ENCODE results near the gene GPR18. TPM values are rescaled to one million over a fixed set of nuclear protein-coding genes. Genes with fewer than 3 reads are reported as not detected.
A peak's percentile ranks its signal among the peaks of the same experiment; 100 is the strongest.

The GPR18 gene
- total RNA-seq, 3 donors from 2014 or later = 3.3 to 4.0 (median 3.9) TPM

DNA sequence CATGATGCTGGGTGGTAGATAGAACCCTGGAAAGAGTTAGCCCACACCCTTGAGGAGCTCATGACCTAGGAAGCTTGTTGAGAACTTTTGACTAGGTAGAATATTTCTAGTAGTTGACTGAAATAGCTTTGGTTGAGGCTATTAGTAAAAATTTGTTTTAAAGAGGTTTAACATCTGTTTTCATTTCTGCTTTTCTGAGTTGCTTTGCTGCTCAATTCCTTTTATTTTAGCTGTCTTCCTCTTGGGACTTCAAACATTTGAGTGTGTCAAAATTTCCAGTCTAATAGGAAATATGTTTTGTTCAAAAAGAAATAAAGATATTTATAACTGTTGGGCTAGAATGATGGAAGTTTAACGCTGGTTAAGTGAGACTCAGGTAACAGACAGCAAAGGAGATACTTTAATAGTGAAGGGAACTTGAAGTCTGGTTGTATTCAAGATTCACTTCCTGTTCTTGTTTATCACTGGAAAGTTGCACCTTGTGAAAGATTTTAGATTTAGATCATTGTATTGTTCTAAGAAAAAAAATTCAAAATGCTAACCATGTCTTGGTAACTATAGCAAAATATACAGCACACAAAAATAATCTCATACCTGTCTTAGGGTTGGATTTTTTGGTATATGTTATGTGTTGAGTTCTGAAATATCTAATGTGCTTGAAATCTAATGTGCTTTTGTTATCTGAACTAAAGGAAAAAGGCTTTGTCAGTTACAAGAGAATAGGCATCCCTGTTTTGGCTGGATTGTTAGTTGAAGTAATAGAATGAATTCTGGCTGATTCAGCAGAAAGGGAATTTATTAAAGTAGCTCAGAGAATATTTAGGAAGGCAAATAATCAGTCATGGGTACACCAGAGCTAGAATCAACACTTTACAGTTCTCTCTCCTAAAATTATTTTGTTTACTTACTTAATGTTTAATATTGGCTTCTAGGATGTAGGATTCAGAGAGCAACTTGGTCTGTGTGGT lies 24.4 kb upstream of the GPR18 start:
- no peak for DNase-seq
- Mint-ChIP-seq H3K9me3 (no peaks in the 10 kb centered on the region), H3K4me3 (peak overlapping the region; percentile 51), H3K27me3 (ENCODE audit: low read depth) (no peaks in the 10 kb centered on the region), H3K36me3 (ENCODE audit: insufficient read depth) (peaks cover 24% of the 10 kb centered on the region), H3K4me1 (ENCODE audit: low read depth) (peaks cover 93% of the 10 kb centered on the region)
- peak in 1 of 2 donors; percentile 12 for ATAC-seq

DNA sequence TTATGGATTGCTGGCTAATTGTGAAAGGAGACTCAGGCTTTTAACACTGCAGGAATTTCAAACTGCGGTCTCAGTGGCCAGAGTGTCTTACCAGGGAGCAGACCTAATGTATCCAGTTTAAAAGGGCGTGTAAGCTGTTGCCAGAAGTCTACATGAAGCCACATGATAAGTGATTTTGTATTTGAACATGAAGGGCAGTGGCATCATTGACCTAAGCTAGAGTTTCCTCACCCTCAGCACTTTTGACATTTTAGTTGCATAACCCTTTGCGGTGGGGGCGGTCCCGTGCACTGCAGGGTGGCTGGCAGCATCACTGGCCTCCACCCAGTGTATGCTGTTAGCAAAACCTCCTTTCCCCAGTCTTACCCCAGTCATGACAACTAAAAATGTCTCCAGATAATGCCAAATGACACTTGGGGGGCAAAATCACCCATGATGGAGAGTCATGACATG lies 23.7 kb upstream of the GPR18 start:
- Mint-ChIP-seq H3K4me1 (ENCODE audit: low read depth) (peaks cover 91% of the 10 kb centered on the region), H3K9me3 (no peaks in the 10 kb centered on the region), H3K27me3 (ENCODE audit: low read depth) (no peaks in the 10 kb centered on the region), H3K36me3 (ENCODE audit: insufficient read depth) (peaks cover 20% of the 10 kb centered on the region), H3K4me3 (no peak overlapping the region)
- ATAC-seq (peak; percentile 67 to 69), DNase-seq (peak; percentile 54)

DNA sequence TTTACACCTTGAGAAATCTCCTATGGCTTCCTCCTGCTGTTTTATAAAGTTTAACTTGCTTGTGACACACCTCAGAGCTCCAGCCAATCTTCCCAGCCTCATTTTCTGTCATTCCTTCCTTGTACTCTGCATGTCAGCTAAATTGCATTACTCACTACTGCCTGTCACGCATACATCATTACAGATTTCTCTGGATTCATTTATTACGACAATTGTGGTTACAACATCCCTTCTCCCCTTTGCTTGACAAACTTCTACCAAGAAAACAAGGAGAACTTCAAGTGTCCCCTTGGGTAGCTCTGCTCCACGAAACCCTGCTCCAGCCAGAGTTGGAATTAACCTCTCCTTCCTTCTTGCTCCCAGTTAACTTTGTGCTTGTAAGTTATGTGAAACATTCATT lies 22.0 kb upstream of the GPR18 start:
- no peak for ATAC-seq
- H3K36me3 Mint-ChIP-seq (ENCODE audit: insufficient read depth) = peaks cover 24% of the 10 kb centered on the region
- H3K27me3 Mint-ChIP-seq (ENCODE audit: low read depth) = no peaks in the 10 kb centered on the region
- DNase-seq = no peak
- H3K9me3 Mint-ChIP-seq = no peaks in the 10 kb centered on the region
- peaks cover 91% of the 10 kb centered on the region for H3K4me1 Mint-ChIP-seq (ENCODE audit: low read depth)
- H3K4me3 Mint-ChIP-seq = no peak overlapping the region

DNA sequence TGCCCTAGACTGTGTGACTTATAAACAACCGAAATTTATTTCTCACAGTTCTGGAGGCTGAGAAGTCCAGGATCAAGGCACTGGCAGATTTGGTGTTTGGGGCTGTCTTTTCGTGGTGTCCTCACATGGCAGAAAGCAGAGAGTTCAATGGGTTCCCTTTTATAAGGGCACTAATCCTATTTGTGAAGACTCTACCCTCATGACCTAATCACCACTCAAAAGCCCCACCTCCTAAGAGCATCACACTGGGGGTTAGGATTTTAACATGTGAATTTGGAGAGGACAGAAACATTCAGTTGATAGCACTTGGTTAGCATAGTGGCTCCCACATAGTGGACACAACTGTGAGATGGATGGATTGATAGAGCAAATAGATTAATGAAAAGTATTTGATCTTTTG lies 21.5 kb upstream of the GPR18 start:
- ATAC-seq (no peak), DNase-seq (no peak)
- Mint-ChIP-seq H3K4me3 (no peak overlapping the region), H3K4me1 (ENCODE audit: low read depth) (peaks cover 93% of the 10 kb centered on the region), H3K9me3 (no peaks in the 10 kb centered on the region), H3K27me3 (ENCODE audit: low read depth) (no peaks in the 10 kb centered on the region), H3K36me3 (ENCODE audit: insufficient read depth) (peaks cover 28% of the 10 kb centered on the region)

DNA sequence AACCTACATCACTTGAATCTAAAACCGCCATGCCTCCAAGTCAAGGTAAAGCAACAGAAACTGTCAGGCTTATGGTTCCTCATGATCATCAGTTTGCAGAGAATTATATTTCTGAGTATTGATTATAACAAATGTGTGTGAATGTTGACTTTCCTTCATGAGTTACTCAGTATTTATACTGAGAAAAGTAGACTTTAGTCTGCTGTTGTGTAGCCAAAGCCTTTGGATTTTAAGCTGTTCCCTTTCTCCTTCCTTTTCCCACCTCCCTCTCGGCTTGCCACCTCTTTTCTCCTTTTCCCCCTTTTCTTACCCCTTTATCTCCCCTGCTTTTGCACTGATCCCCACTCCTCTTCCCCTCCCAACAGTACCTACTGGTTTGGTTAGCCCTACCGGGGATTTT lies 20.7 kb upstream of the GPR18 start:
- peaks cover 92% of the 10 kb centered on the region for H3K4me1 Mint-ChIP-seq (ENCODE audit: low read depth)
- ATAC-seq = no peak
- no peak for DNase-seq
- no peaks in the 10 kb centered on the region for H3K9me3 Mint-ChIP-seq
- H3K27me3 Mint-ChIP-seq (ENCODE audit: low read depth) = no peaks in the 10 kb centered on the region
- no peak overlapping the region for H3K4me3 Mint-ChIP-seq
- peaks cover 27% of the 10 kb centered on the region for H3K36me3 Mint-ChIP-seq (ENCODE audit: insufficient read depth)

DNA sequence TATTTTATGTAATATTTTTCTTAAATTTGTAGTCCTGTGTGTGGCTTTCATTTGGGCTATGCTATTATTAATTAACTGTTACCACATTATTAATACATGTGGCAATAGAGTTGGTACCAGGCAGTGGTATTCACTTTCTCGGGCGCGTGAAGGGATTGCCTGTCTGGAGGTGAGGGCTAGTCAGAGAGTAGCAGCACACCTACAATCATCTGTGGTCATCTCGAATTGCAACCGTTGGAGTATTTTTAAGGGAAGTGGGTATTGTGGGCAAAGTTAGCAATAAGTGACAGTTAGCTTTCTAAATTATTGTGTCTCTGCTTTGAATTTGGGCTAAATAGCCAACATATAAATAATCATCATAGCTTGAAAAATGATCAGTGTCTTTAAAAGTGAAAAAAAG lies 20.0 kb upstream of the GPR18 start:
- Mint-ChIP-seq H3K27me3 (ENCODE audit: low read depth) (no peaks in the 10 kb centered on the region), H3K4me3 (no peak overlapping the region), H3K4me1 (ENCODE audit: low read depth) (peaks cover 92% of the 10 kb centered on the region), H3K9me3 (no peaks in the 10 kb centered on the region), H3K36me3 (ENCODE audit: insufficient read depth) (peaks cover 27% of the 10 kb centered on the region)
- ATAC-seq = no peak
- no peak for DNase-seq

DNA sequence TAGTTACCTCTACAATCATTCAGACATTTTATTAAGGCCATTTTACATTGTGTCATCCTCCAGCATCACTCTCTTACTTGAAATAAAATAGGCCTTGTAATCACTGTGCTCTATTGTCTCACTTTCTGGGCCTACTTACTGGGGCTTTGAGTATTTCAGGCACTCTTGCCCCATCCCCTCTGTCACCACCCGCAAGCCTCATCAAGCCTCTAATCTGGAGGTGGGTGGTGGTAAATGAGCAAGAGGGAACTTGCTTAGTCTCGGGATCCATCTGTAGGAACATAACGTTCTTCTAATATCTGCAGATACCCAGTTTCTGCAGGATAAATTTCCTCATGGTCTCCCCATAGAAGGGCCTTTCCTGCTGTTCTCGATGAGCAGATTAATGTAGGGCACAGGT lies 19.4 kb upstream of the GPR18 start:
- H3K9me3 Mint-ChIP-seq = no peaks in the 10 kb centered on the region
- DNase-seq = no peak
- no peak for ATAC-seq
- H3K4me3 Mint-ChIP-seq = no peak overlapping the region
- no peaks in the 10 kb centered on the region for H3K27me3 Mint-ChIP-seq (ENCODE audit: low read depth)
- peaks cover 91% of the 10 kb centered on the region for H3K4me1 Mint-ChIP-seq (ENCODE audit: low read depth)
- peaks cover 28% of the 10 kb centered on the region for H3K36me3 Mint-ChIP-seq (ENCODE audit: insufficient read depth)

DNA sequence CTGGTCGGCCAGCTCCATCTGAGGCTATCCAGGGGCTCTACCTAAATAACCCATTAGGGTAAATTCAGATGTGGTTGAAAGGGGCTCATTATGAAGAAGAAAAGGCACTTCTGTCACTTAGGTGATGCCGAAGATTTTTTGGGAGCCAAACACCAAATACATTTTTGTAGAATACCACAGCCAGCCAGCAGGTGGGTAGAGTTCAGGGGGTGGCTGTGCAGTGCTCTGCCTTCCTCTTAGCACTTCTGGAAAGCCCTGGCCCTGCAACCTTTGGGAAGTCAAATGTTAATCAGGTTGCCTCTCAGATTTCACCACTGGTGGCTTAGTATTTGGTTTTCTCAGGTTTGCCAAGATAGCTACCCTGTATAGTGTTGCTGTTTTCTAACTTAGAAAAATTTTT lies 18.5 kb upstream of the GPR18 start:
- no peaks in the 10 kb centered on the region for H3K9me3 Mint-ChIP-seq
- peaks cover 90% of the 10 kb centered on the region for H3K4me1 Mint-ChIP-seq (ENCODE audit: low read depth)
- H3K4me3 Mint-ChIP-seq = no peak overlapping the region
- no peaks in the 10 kb centered on the region for H3K27me3 Mint-ChIP-seq (ENCODE audit: low read depth)
- DNase-seq (no peak), ATAC-seq (no peak)
- H3K36me3 Mint-ChIP-seq (ENCODE audit: insufficient read depth) = peaks cover 31% of the 10 kb centered on the region

DNA sequence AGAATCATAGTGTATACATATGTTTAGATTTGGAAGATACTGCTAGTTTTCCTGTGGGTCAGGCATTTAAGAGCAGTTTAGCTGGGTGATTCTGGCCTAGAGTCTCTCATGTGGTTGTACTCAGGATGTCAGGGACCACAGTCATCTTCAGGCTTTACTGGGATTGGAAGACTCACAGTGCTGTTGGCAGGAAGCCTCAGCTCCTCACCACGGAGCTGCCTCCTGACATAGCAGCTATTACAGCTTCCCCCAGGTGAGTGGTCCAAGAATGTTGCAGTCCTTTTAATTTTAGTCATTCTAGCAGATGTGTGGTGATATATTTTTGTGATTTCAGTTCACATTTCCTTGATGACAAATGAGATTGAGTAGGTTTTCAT lies 16.9 kb upstream of the GPR18 start:
- Mint-ChIP-seq H3K36me3 (ENCODE audit: insufficient read depth) (peaks cover 23% of the 10 kb centered on the region), H3K4me1 (ENCODE audit: low read depth) (peaks cover 92% of the 10 kb centered on the region), H3K4me3 (no peak overlapping the region), H3K27me3 (ENCODE audit: low read depth) (no peaks in the 10 kb centered on the region), H3K9me3 (no peaks in the 10 kb centered on the region)
- DNase-seq = peak; percentile 23
- ATAC-seq = peak; percentile 76 to 81

DNA sequence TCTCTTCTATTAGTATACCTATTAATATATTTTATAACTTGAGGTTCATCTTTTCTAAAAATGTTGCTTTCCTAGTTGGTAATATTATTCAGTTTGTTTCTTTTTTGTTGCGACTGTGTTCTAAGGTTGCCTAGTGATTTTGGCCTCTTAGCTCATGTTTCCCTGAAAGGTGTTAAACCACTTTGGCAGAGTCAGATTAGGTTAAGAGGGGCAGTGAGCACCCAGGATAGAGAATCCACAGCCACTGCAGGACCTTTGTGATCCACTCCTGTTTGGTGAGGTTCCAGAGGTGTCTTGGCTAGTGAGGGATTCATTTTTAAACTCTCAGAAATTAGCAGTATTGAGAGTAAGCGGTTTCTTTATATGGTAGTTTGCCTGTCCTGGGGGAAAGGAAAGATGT lies 14.9 kb upstream of the GPR18 start:
- ATAC-seq (peak; percentile 26 to 27), DNase-seq (no peak)
- no peaks in the 10 kb centered on the region for H3K27me3 Mint-ChIP-seq (ENCODE audit: low read depth)
- no peak overlapping the region for H3K4me3 Mint-ChIP-seq
- H3K4me1 Mint-ChIP-seq (ENCODE audit: low read depth) = peaks cover 81% of the 10 kb centered on the region
- no peaks in the 10 kb centered on the region for H3K9me3 Mint-ChIP-seq
- peaks cover 19% of the 10 kb centered on the region for H3K36me3 Mint-ChIP-seq (ENCODE audit: insufficient read depth)

DNA sequence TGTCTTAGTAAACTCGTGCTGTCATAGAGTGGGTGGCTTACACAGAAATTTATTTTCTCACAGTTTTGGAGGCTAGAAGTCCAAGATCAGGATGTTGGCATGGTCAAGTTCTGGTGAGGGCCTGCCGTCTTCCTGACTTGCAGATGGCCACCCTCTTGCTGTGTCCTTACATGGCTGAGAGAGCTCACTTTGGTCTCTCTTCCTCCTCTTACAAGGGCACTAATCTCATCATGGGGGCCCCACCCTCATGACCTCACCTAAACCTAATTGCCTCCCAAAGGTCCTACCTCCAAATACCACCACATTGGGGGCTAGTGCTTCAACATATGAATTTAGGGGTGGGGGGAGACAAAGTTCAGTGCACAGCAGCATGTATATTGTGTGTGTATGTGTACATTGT lies 14.3 kb upstream of the GPR18 start:
- no peak for DNase-seq
- no peak for ATAC-seq
- no peak overlapping the region for H3K4me3 Mint-ChIP-seq
- peaks cover 76% of the 10 kb centered on the region for H3K4me1 Mint-ChIP-seq (ENCODE audit: low read depth)
- peaks cover 17% of the 10 kb centered on the region for H3K36me3 Mint-ChIP-seq (ENCODE audit: insufficient read depth)
- no peaks in the 10 kb centered on the region for H3K9me3 Mint-ChIP-seq
- no peaks in the 10 kb centered on the region for H3K27me3 Mint-ChIP-seq (ENCODE audit: low read depth)

DNA sequence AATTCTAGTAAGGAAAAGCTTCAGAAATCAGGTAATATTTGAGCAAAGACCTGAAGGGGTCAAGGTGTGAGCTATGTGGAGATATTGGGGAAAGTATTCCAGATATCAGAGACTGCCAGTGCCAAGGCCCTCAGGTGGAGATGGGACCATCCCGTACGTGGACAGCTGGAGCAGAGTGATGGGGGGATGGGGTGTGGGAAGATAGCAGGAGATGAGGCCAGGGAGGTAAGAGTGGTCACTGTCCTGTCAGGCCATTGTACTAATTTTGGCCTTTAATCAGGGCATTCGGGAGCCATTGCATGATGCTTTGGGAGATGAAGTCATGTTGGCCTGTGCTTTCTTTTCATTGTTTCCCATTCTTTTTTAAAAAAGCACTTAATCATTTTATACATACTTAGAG lies 13.1 kb upstream of the GPR18 start:
- DNase-seq = no peak
- H3K9me3 Mint-ChIP-seq = no peaks in the 10 kb centered on the region
- H3K36me3 Mint-ChIP-seq (ENCODE audit: insufficient read depth) = peaks cover 17% of the 10 kb centered on the region
- no peak overlapping the region for H3K4me3 Mint-ChIP-seq
- no peaks in the 10 kb centered on the region for H3K27me3 Mint-ChIP-seq (ENCODE audit: low read depth)
- ATAC-seq = no peak
- peaks cover 65% of the 10 kb centered on the region for H3K4me1 Mint-ChIP-seq (ENCODE audit: low read depth)

DNA sequence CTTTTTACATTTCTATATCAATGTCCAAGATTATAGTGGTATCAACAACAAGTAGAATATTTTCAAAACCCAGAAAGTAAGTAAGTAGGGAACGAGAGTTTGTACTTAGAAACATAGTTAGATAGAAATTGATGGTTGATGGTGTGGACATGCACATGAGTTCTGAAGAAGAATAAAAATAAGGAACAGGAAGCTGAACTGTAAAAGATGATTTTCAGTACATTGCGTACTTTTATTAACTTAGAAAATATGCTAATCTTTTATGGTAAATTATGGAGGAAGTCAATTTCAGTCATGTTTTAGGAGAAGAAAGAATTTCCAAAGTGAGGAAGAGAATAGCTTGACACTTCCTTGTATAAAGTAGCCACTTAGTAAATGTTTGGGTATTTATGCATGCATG lies 12.3 kb upstream of the GPR18 start:
- H3K4me3 Mint-ChIP-seq = no peak overlapping the region
- H3K9me3 Mint-ChIP-seq = no peaks in the 10 kb centered on the region
- peaks cover 61% of the 10 kb centered on the region for H3K4me1 Mint-ChIP-seq (ENCODE audit: low read depth)
- ATAC-seq = no peak
- H3K27me3 Mint-ChIP-seq (ENCODE audit: low read depth) = no peaks in the 10 kb centered on the region
- peaks cover 16% of the 10 kb centered on the region for H3K36me3 Mint-ChIP-seq (ENCODE audit: insufficient read depth)
- no peak for DNase-seq

DNA sequence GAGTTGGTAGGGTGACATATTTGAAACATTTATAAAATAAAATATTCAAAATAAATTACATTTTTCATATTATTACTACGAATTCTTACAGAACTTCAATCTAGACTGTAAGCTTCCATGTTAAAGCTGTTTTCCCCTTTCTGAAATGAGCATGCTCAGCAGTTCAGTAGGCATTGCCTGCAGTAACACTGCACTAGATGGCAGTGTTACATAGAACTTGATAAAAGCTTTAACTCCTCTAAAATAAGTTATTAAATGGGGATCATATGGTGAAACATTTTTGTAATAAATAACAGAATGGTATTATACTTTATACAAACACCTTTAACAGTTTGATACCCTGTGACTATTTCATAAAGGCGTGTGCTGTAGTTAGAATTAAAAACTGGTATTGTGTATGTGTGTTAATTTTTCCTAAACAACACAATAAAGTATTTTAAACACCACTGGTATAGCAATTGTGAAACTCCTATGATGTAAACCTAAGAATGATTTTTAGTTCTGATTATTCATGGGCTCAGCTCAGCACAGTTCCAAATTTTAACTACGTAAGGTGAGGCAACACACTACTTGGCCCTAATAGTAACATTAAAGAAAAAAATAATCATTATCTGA lies 11.6 kb upstream of the GPR18 start:
- no peak overlapping the region for H3K4me3 Mint-ChIP-seq
- peaks cover 62% of the 10 kb centered on the region for H3K4me1 Mint-ChIP-seq (ENCODE audit: low read depth)
- no peaks in the 10 kb centered on the region for H3K27me3 Mint-ChIP-seq (ENCODE audit: low read depth)
- peaks cover 9% of the 10 kb centered on the region for H3K36me3 Mint-ChIP-seq (ENCODE audit: insufficient read depth)
- ATAC-seq = peak; percentile 53 to 61
- DNase-seq = peak; percentile 17
- no peaks in the 10 kb centered on the region for H3K9me3 Mint-ChIP-seq

DNA sequence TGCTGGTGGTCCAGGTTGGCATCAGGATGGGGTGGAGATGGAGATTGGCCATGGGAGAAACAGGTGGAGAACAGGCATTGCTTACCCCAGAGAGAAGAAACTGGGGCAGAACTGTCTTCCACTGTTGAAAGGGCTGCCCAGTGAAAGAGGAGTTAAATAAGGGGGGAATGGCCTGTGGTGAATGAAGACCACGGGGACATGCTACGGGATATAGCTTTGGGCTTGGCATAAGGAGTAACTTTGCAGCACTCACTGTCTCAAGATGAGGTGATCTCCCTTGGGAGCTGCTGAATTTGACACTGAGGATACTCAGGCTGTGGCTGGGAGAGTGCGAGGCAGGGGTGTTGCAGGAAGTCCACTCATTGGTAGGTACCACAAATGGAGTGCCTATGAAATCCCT lies 10.6 kb upstream of the GPR18 start:
- Mint-ChIP-seq H3K9me3 (no peaks in the 10 kb centered on the region), H3K4me3 (no peak overlapping the region), H3K27me3 (ENCODE audit: low read depth) (no peaks in the 10 kb centered on the region), H3K36me3 (ENCODE audit: insufficient read depth) (peaks cover 9% of the 10 kb centered on the region), H3K4me1 (ENCODE audit: low read depth) (peaks cover 62% of the 10 kb centered on the region)
- no peak for DNase-seq
- ATAC-seq = no peak

Measured in activated T-cell treated with anti-CD3 and anti-CD28 coated beads, Interleukin-2, amount 50 U/mL, for 4 hours (primary cell).